NCI-H2029 treated with DMSO at 0.1 percent for 48 hours (cell line): ENCODE data around the gene SCEL.
"Not testable (repeated sequence)": the region's sequence is repeated elsewhere in the genome, so short reads cannot be mapped to it uniquely, and the experiment has no call there.

Experiments
- DNase-seq: peaks from one replicate; lab custom pipeline; 2025; lab: John Stamatoyannopoulos, UW

The SCEL gene

GRCh38 chr13:77558016-77558415 lies 22.5 kb downstream of the SCEL start:
- no peak for DNase-seq

- no peak for DNase-seq
These were observed 27.6 kb downstream of the SCEL start for GRCh38 chr13:77563111-77563510.

GRCh38 chr13:77565635-77566034 lies 30.1 kb downstream of the SCEL start:
- DNase-seq = peak; percentile 12

GRCh38 chr13:77571956-77572355 lies 36.5 kb downstream of the SCEL start:
- no peak for DNase-seq

- no peak for DNase-seq
These were observed 38.6 kb downstream of the SCEL start for GRCh38 chr13:77574096-77574495.

GRCh38 chr13:77579959-77580358 lies 44.5 kb downstream of the SCEL start:
- DNase-seq = peak; percentile 3

GRCh38 chr13:77580748-77581147 lies 45.2 kb downstream of the SCEL start:
- no peak for DNase-seq

GRCh38 chr13:77583581-77583980 lies 48.1 kb downstream of the SCEL start:
- no peak for DNase-seq

GRCh38 chr13:77584106-77584505 lies 48.6 kb downstream of the SCEL start:
- DNase-seq = peak; percentile 68

GRCh38 chr13:77595166-77595810 lies 59.8 kb downstream of the SCEL start:
- DNase-seq = no peak

GRCh38 chr13:77596777-77597176 lies 61.3 kb downstream of the SCEL start:
- no peak for DNase-seq

GRCh38 chr13:77599351-77599750 lies 63.8 kb downstream of the SCEL start:
- no peak for DNase-seq

GRCh38 chr13:77600701-77601100 lies 65.2 kb downstream of the SCEL start:
- DNase-seq = no peak

- no peak for DNase-seq
These were observed 75.6 kb downstream of the SCEL start for GRCh38 chr13:77611068-77611467.

GRCh38 chr13:77616027-77616426 lies 80.5 kb downstream of the SCEL start:
- no peak for DNase-seq

- no peak for DNase-seq
These were observed 84.1 kb downstream of the SCEL start for GRCh38 chr13:77619655-77620054.

- no peak for DNase-seq
These were observed 84.6 kb downstream of the SCEL start for GRCh38 chr13:77620138-77620537.

- DNase-seq = no peak
These were observed 88.3 kb downstream of the SCEL start for GRCh38 chr13:77623806-77624205.

- no peak for DNase-seq
These were observed 92.7 kb downstream of the SCEL start for GRCh38 chr13:77628170-77628569.

- DNase-seq = no peak
These were observed 102.1 kb downstream of the SCEL start for GRCh38 chr13:77637588-77637987.

GRCh38 chr13:77650409-77650808 lies 114.9 kb downstream of the SCEL start:
- DNase-seq = no peak

- DNase-seq = no peak
These were observed 117.8 kb downstream of the SCEL start for GRCh38 chr13:77653301-77653700.

- not testable (repeated sequence) for DNase-seq
These were observed 124.5 kb downstream of the SCEL start for GRCh38 chr13:77660016-77660415.

- no peak for DNase-seq
These were observed 125.3 kb downstream of the SCEL start for GRCh38 chr13:77660841-77661250.
